GM18519 (cell line): ENCODE results near the gene ACVR2B.

ENCODE experiments used
- ATAC-seq: cut with Tn5 transposase; IDR thresholded peaks from one replicate; pipeline ENCODE4 v1.9.1; 2021; ENCODE audit warnings: mild to moderate bottlenecking, moderate library complexity; ENCODE audit not compliant: unreplicated experiment, low FRiP score

The ACVR2B gene

GRCh38 chr3:38457111-38458003 lies 3.7 kb downstream of the ACVR2B start:
- ATAC-seq, result no peak

- no peak for ATAC-seq
Observed at GRCh38 chr3:38458796-38459498, 5.3 kb downstream of the ACVR2B start.

- ATAC-seq, result no peak
Observed at GRCh38 chr3:38459499-38460048, 5.9 kb downstream of the ACVR2B start.

- ATAC-seq, result no peak
Observed at GRCh38 chr3:38460377-38461270, 6.9 kb downstream of the ACVR2B start.

GRCh38 chr3:38465588-38466154 lies 12.0 kb downstream of the ACVR2B start:
- no peak for ATAC-seq

GRCh38 chr3:38468765-38469164 lies 15.1 kb downstream of the ACVR2B start:
- ATAC-seq, result no peak

- no peak for ATAC-seq
Observed at GRCh38 chr3:38469852-38470251, 16.2 kb downstream of the ACVR2B start.

GRCh38 chr3:38471260-38471857 lies 17.7 kb downstream of the ACVR2B start:
- no peak for ATAC-seq

- ATAC-seq, result no peak
Observed at GRCh38 chr3:38472342-38472741, 18.7 kb downstream of the ACVR2B start.

- ATAC-seq, result no peak
Observed at GRCh38 chr3:38473229-38473628, 19.5 kb downstream of the ACVR2B start.

GRCh38 chr3:38474928-38475605 lies 21.4 kb downstream of the ACVR2B start:
- no peak for ATAC-seq

GRCh38 chr3:38475716-38476115 lies 22.0 kb downstream of the ACVR2B start:
- no peak for ATAC-seq

GRCh38 chr3:38476157-38476756 lies 22.6 kb downstream of the ACVR2B start:
- no peak for ATAC-seq

- ATAC-seq, result no peak
Observed at GRCh38 chr3:38477057-38477820, 23.5 kb downstream of the ACVR2B start.

- no peak for ATAC-seq
Observed at GRCh38 chr3:38477839-38478450, 24.3 kb downstream of the ACVR2B start.

GRCh38 chr3:38478901-38479300 lies 25.2 kb downstream of the ACVR2B start:
- no peak for ATAC-seq

GRCh38 chr3:38479431-38480092 lies 25.9 kb downstream of the ACVR2B start:
- no peak for ATAC-seq
